Activated CD4-positive, alpha-beta T cell treated with anti-CD3 and anti-CD28 coated beads, Interleukin-10, Interleukin-2, amounts not matched to agents 100 ng/mL and 50 ng/mL, durations not matched to agents 16 hours and 8 hours (primary cell): Measurements from ENCODE around the gene EIF2S1.
"Not testable (repeated sequence)": the region's sequence is repeated elsewhere in the genome, so short reads cannot be mapped to it uniquely, and the experiment has no call there.

ENCODE experiments used
- DNase-seq: peaks from one replicate; pipeline ENCODE4 v3.0.0-alpha.2; 2020

The EIF2S1 gene

DNA sequence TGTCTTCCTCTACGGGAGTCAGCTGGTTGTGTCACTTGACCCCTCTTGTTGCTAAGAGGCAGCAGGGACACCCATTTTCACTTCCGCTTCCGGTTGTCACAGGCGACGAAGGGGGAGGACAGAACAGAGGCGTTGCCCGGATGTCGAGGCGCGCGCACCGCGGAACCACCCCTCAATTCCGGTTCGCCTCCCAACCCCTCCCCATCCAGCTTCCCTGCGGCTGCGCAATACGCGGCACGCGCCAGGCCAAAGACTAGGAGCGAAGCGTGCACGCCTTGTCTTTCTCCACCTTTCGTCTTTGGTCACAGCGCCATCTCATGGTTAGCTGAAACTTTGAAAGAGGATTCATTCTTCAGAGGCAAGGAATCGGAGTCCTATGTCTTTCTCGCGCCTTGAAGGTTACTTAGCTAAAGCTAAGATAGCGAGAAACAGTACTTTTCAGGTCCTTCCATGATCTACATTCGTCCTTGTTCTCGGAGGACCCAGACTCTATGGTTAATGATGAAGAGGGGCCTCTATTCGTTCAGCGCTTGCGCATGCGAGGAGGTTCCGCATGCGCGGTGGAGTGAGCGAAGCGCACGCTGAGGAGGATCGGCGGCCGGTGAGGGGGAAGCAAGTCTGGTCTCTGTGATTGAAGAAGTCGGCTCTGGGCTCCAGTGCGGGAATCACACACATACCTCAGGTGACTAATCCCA lies at the start of gene EIF2S1, which contains the start of gene ATP6V1D:
Gene EIF2S1 (plus strand): TSS at position 554 of the 695 bp plus-strand sequence. CDS start 4,440 bp downstream, outside the sequence.
Gene ATP6V1D (minus strand): TSS at position 30 of the 695 bp plus-strand sequence. CDS start 106 bp downstream, outside the sequence.
- peak; percentile 100 for DNase-seq

DNA sequence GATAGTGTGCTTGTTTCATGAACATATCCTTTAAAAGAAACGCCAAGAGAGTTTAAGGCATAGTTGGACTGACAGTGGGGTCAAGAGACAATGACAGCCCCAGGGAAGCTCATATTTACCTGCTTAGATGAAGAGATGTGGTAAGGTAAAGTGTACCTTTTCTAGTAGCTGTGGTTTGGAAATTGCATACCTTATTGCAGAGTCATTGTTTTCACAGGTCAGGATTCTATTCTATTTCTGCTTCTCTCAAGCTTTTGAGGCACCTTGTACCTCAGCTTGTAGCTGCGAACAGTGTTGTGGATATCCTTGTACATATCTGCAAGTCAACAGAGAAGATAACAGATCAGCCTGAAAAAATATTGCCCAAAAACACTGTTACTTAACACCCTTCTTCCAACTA lies 48.3 kb upstream of the EIF2S1 start:
- DNase-seq: no peak

DNA sequence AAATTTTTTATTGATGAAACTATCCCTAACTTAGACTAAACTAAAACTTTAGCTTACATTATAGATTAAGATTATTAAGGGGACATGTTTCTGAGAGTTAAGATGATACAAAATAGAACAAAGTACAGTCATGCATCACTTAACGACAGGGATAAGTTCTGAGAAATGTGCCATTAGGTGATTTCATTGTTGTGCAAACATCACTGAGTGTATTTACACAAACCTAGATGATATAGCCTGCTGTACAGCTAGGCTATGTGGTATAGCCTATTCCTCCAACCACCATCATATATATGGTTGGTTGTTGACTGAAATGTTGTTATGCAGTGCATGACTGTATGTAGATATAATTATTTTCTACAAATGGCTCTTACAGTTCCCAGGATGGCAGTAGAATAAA lies 47.0 kb upstream of the EIF2S1 start:
- no peak for DNase-seq

DNA sequence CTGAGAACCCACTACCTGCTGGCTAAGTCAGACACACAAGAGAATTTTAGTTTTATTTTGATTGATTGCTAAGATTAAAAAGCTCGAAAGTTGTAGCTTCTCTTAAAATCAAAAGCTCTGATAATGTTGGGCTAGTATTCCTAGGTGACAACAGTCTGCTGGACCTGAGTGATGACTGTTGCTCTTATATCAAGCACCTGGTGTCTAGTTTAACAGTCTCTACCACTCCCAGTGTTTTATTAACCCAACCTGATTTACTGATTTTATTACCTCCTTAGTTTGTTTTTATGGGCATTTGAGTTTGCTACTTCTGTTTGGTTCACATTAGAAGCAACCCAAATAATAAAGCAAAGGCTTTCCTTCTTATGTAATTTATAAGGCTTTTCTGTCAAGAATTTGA lies 42.3 kb upstream of the EIF2S1 start:
- DNase-seq: no peak

DNA sequence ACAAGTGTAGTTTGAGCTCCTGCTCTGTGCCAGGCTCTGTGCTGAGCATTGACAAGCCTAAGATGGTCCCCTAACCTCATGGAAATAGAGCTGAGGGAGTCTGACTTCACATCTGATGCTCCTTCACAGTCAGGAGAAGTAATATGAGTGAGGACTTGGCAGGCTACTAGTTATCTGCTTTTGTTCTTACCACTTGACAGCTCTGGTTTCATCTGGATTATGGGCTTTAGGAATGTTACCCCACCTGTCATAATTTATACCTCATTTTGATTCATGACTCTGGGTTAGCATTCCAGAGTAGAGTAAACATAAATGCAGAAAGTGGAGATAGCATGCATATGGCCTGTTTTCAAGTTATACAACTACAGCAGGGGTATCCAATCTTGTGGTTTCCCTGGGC lies 41.0 kb upstream of the EIF2S1 start:
- DNase-seq: no peak

DNA sequence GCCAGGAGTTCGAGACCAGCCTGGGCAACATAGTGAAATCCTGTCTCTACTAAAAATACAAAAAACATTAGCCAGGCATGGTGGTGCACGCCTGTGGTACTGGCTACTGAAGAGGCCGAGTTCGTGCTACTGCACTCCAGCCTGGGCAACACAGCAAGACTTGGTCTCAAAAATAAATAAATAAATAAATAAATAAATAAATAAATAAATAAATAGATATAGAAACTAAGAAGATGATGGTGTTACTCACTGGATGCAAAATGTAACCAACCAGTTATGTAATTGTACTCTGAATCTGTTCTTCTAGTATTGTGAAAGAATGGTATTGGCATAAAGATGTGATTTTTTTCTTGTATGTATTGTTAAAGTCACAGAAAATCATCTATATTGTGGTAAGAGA lies 30.5 kb upstream of the EIF2S1 start:
- DNase-seq: not testable (repeated sequence)

DNA sequence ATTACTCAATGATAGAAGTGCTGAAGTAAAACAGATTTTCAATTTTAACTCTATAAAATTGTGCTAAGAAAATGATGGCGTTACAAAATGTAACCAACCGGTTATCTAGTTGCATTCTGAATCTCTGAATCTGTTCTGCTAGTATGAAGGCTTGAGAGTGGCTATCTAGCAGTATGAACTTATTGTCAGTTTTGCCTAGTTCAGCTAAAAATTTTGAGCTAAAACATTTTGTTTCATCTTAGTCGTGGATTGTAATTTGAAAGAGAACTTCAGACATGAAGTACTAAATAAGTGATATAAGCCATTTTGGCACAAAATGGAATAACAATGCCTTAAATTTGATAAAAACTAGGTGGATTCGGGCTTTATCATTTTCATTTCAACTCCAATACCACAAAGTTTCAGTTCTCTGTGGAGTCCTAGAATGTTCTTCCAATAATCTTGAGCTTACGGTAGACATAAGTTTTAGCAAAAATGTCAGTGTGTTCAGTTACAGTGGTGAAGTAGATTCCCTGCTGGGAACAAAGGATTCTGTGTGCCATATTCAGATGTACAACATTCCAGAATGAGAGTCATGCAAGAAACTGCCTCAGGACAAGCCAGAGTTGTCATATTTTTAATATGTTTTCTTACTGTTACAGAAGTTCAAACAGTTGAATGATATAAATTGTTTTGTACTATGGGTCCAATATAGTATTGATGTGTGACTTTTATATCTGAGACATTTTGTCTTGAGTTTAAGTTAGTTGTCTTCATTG lies 28.6 kb upstream of the EIF2S1 start:
- DNase-seq: no peak

DNA sequence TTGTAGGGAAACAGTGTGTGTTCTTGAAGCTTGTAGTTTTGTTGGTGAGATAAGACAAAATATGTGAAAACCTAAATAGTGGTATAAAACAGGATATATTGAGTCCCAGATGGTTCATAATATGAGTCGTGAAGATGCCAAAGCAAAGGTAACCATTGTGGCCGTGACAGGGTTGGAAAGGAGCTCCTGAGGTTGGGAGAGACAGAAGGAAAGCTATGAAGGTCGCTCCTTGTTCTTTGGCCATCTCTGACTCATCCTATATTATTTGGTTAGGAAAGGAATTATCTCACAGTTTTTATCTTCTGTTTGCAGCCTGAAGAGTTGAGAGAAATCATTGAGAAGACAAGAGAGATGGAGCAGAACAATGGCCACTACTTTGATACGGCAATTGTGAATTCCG lies 27.7 kb upstream of the EIF2S1 start:
- DNase-seq: no peak

DNA sequence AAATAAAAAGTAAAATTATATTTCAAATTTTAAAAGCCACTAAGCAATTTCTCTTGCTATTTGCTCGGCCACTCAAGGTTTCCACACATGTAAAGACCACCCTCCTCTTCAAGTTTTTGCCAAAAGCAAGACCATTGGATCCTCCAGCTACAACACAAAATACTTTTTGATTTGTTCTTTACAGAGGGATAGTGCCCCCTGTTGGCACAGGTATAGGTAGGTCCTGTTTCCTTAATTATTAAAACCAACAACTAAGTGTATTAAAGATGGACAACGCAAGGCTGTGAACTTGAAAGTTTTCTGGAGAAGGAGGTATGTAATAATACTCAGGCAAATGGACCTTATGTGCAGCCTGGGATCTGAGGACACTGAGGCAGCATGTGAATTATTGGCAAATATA lies 24.3 kb upstream of the EIF2S1 start:
- peak; percentile 30 for DNase-seq

DNA sequence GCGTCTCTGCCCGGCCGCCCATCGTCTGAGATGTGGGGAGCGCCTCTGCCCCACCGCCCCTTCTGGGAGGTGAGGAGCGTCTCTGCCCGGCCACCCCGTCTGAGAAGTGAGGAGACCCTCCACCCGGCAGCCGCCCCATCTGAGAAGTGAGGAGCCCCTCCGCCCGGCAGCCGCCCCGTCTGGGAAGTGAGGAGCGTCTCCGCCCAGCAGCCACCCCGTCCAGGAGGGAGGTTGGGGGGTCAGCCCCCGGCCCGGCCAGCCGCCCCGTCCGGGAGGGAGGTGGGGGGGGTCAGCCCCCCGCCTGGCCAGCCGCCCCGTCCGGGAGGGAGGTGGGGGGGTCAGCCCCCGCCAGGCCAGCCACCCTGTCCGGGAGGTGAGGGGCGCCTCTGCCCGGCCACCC lies 18.9 kb upstream of the EIF2S1 start:
- not testable (repeated sequence) for DNase-seq

DNA sequence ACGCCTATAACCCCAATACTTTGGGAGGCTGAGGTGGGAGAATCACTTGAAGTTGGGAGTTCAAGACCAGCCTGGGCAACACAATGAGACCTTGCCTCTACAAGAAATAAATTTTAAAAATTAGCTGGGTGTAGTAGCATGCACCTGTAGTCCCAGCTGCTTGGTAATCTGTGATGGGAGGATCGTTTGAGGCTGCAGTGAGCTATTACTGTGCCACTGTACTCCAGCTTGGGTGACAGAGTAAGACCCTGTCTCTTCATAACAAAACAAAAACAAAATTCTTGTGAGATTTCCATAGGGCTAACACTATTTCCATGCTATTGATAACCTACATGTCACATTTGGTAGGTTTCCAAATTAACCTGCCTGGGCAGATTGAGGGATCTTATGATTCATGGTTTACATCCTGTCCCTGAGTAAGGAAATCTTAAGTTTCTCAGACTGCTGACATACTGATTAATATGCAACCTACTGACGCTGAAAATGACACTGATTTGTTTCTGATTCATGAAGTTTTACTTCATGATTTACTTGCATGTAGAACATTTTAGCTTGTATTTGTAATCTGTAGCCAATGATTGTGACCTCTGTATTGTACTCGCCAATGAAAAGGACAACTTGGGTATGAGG lies 16.4 kb upstream of the EIF2S1 start:
- DNase-seq: peak; percentile 39

DNA sequence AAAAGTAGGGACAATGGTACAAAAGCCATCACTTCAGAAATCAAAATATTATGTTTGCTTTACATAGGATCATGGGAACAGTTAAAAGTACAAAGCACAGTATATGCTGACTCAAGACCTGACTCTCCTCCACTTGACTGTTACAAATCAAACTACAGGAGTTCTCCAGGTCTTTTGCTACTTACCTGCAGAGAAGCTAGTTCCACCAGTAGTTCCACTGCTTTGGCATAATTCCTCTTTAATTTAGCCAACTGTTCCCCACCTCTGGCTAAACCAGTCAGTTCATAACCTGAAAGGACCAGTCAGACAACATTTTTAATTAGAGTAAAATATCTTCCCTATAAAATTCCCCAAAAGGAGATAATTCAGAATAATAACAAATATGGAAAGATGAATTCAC lies 14.5 kb upstream of the EIF2S1 start:
- DNase-seq: no peak

DNA sequence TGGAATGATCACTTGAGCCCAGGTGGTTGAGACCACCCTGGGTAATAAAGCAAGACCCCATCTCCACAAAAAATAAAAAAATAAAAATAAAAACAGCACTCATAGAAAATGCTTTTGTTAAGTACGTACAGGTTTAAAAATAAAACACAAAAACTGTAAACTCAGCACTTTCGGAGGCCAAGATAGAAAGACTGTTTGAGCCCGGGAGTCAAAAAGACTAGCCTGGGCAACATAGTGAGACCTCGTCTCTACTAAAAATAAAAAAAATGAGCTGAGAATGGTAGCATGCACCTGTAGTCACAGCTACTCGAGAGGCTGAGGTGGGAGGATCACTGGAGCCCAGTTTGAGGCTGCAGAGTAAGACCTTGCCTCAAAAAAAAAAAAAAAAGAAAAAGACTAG lies 8.1 kb upstream of the EIF2S1 start:
- DNase-seq: no peak

DNA sequence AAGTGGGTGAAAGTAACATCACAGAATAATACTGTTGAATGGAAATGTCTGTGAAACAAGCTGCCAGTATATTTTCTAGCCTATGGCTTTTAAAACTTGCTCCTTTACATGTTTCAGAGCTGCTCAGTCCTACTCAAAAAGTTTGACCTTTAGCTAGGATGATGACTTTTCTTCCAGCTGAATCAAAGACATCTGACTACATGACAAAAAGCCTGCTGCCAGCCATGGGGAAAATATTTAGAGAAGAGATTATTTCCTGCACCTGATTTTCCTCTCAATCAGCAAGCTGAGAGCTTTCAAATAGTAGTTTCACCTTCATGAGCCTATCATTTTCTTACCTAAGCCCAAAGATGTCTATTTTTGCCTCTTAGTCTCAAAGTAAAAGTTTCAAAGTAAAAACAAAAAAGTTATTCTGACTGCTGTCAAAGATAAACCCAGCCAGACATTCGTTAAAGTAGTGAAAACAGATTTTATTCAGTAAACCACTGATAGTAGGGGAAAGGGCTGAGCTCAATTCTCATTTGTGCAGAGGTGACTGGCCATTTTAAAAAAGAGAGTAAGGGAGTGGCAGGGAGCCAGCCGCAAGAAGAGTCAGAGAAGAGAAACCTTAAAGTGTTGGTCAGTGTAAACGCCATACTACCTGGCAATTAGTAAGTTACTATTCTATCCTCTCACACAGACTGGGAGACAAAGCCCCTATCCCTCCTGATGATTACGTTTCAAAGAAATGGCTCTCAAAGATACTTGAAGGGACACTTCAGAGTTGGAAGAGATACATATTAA lies 2.8 kb upstream of the EIF2S1 start:
- no peak for DNase-seq

DNA sequence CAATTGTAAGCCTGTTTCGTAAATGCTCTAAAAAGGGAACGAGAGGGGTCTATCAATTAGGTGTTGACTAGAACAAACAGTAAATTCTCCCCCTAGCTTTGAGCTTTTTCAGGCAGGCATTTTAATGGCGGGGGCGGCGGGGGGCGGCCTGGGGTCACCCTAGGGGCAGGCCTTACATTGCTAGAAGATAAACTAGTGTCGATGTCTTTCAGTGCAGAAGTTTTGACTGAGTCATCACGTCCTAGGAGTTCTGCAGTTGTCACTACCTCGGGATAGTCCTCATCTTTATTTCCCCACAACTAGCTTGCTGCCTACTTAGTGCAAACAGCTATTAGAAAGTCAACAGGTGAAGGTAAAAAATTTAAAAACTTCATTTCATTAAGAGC lies 2.2 kb upstream of the EIF2S1 start:
- no peak for DNase-seq

DNA sequence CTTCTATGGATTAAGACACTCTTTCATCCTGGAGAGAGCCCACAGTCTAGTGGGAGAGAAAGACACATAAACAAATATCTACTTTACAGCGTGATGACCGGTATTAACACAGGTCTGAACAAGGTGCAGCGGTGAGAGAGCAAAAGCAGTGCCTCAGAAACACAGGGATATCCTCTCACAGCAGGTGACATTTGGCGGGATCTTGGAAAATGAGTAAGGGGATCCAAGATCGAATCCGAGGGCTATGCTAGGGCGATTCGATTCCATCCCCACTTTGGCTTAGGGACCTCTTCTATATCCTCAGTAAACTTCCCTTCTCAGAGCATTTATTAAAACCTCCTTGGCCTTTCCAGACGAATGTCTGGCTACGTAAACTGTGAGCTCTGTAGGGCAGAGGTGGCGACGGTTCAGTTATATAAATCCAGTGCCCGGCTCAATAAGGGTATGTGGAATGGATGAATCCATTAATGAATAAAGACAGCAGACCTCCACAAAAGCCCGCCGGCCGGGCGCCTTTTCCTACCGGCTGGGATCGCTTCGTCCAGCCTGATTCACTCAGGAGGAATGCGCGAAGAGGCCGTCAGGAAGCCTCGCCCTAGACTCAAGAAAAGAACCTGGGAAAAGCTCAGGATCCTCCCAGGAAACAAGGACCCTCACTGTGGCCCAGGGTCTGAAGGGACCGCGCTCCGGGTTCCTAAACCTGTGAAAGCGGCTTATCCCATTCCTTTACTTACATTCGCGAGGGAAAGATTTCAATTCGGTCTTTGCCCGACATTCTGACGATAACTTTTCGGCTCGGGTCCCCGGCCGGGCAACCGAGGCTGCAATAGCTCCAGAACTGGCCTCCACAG lies 979 bp upstream of the EIF2S1 start:
- DNase-seq: no peak

DNA sequence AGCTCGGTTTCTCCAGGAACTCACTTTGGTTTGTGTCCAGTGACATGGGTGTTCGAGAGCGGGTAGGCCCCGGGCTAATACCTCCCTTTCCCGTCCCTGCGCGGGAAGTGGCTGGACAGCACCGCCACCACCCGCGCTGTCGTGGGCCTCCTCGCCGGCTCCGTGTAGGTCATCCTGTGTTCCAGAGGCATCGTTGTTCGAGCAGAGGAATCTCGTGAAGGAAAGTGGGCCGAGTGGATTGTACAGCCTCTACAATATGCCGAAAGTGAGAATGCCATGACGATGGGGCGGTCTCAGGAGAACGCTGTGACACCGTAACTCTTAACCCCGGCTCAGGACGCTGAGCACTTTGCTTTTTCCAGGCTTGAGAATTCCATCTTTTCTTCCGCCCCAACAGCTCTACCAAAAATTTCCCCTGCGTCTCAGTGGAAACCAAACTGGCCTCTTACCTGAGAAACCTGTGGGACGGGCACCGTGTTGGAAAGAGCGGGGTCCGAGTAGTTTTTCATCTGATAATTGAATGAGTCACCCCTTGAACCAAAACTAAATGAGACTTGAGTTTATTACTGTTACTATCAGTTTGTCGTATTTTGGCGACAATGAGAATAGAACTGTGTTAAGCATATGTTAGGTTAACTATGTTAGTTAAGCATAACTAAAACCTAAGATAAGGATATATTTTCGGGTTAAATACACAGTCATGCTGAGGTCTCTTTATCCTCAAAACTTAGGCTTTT lies 510 bp downstream of the EIF2S1 start:
- DNase-seq: peak; percentile 20

DNA sequence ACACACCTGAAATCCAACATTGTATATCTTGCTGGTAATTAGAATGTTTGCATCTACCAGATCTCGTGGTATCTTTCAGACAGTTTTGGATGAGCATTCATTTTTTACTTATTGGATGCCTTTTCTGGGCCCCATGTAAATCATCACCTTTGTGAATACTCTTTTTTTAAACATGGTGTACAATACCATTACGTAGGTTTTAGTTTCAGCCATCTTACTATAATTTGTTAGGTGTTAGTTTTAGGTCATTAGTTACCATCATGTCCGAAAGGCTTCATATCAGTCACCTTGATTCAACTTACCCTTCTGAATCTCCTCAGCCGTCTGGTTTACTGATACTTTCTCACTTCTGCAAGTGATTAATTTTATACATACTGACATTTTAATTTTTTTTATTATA lies 5.3 kb downstream of the EIF2S1 start:
- DNase-seq: no peak

DNA sequence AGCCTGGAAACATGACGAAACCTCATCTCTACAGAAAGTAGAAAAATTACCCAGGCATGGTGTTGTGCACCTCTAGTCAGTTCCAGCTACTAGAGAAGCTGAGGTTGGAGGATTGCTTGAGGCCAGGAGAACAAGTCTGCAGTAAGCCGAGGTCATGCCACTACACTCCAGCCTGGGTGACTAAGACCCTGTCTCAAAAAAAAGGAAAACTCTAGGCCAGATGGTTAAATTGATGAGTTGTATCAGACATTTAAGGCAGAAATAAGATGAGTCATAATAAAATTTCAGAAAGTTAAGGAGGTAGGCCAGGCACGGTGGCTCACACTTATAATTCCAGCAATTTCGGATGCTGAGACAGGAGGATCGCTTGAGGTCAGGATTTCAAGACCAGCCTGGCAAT lies 10.7 kb downstream of the EIF2S1 start:
- DNase-seq: no peak

DNA sequence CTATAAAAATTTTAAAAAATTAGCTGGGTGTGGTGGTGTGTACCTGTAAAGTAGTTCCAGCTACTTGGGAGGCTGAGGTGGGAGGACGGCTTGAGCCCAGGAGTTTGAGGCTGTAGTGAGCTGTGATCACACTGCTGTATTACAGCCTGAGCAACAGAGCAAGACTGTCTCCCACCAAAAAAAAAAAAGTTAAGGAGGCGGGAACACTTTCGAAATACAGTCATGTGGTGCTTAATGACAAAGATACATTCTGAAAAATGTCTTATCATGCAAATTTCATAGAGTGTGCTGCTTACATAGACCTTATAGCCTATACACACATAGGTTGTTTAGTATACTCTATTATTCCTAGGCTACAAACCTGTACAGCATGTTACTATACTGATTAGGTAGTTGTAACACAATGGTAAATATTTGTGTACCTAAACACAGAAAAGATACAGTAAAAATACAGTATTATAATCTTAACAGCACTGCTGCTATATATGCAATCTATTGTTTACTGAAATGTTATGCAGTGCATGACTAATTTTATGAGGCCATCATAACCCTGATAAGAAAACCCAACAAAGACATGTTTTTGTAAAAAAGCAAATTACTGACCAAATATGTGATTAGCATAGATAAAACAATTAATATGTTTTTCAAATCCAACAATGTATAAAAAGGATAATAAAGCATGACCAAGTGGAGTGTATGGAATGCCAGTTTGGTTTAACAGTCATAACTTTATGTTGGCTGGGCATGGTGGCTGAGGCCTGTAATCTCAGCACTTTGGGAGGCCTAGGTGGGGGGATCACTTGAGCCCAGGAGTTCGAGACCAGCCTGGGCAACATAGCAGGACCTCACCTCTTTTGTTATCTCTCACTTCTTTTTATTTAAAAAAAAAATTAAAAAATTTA lies 11.4 kb downstream of the EIF2S1 start:
- no peak for DNase-seq
